ENCODE results near the gene KRAS.

- TF ChIP-seq CSRNP3 (CRISPR knock-in tag; IDR thresholded peaks at IDR 0.05) (no peak), SNAI2 (CRISPR knock-in tag; IDR thresholded peaks at IDR 0.05) (no peak), CSDC2 (CRISPR knock-in tag; IDR thresholded peaks at IDR 0.05) (no peak), OSR1 (CRISPR knock-in tag; IDR thresholded peaks at IDR 0.05) (no peak), ZNF8 (CRISPR knock-in tag; IDR thresholded peaks at IDR 0.05) (no peak), ARNTL (CRISPR knock-in tag; IDR thresholded peaks at IDR 0.05; ENCODE audit: borderline replicate concordance, low read depth) (no peak), CREB5 (CRISPR knock-in tag; IDR thresholded peaks at IDR 0.05; ENCODE audit: low read depth) (no peak), TSHZ2 (CRISPR knock-in tag; IDR thresholded peaks at IDR 0.05) (no peak), POU6F1 (CRISPR knock-in tag; IDR thresholded peaks at IDR 0.05; ENCODE audit: borderline replicate concordance, low read depth) (no peak), PATZ1 (CRISPR knock-in tag; IDR thresholded peaks at IDR 0.05; ENCODE audit: borderline replicate concordance) (no peak), ZFP30 (CRISPR knock-in tag; IDR thresholded peaks at IDR 0.05) (no peak), PPARA (CRISPR knock-in tag; IDR thresholded peaks at IDR 0.05; ENCODE audit: borderline replicate concordance) (no peak), GLIS3 (CRISPR knock-in tag; IDR thresholded peaks at IDR 0.05) (no peak), TOX (CRISPR knock-in tag; IDR thresholded peaks at IDR 0.05; ENCODE audit: borderline replicate concordance) (no peak)
Observed at GRCh38 chr12:25243680-25243990, 7.1 kb downstream of the KRAS start.

Data from SK-N-SH treated with all-trans-retinoic acid at 6 μM for 48 hours (cell line).